ENCODE measurements around the gene CDH6.

CDH6 gene

DNA sequence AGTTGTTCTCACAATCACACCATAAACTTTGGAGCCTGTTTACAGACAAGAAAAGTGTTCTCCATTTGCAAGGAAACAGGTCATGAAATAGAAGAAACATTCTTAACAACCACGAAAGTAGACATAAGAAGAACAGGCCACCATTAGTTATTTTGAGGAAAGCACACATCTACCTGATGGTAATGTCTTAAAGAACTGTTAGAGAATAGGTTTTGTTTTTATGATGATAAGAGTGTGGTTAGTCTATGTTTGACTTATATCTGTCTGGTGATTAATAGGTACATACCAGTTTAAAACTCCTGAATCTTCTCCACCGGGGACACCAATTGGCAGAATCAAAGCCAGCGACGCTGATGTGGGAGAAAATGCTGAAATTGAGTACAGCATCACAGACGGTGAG, 108.3 kb downstream of the CDH6 start:
- no peaks in the 10 kb centered on the region for H3K36me3 ChIP-seq (ENCODE audit: control insufficient read depth, insufficient read depth, low read length)
- H3K9ac ChIP-seq (ENCODE audit: low read length), result no peak overlapping the region
- H3K27me3 ChIP-seq (ENCODE audit: control insufficient read depth, insufficient read depth, low read length), result no peaks in the 10 kb centered on the region
- no peak overlapping the region for H3K4me3 ChIP-seq (ENCODE audit: low read length)
- H3K9me3 ChIP-seq (ENCODE audit: control insufficient read depth, low read length), result no peaks in the 10 kb centered on the region
- no peaks in the 10 kb centered on the region for H3K4me1 ChIP-seq (ENCODE audit: control insufficient read depth, insufficient read depth, low read length)

DNA sequence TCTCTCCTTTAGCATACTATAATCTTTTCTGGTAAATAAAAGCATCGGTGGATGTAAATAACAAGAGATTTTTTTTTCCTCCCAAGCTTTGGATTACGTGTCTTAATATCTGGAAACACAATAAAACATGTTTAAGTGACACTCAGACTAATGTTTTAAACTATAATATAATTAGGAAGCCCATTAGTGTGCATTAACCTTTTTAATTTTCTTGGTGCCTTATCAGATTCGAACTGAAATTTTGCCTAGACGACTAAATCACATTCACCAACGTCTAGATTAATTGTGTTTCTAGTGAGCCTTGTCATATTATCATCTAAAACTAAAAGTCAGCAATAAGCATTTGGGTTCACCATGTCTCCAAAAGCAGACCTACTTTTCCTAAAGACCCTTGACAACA, 110.2 kb downstream of the CDH6 start:
- Histone ChIP-seq H3K4me3 (ENCODE audit: low read length) (no peak overlapping the region), H3K4me1 (ENCODE audit: control insufficient read depth, insufficient read depth, low read length) (no peaks in the 10 kb centered on the region), H3K36me3 (ENCODE audit: control insufficient read depth, insufficient read depth, low read length) (no peaks in the 10 kb centered on the region), H3K9me3 (ENCODE audit: control insufficient read depth, low read length) (no peaks in the 10 kb centered on the region), H3K27me3 (ENCODE audit: control insufficient read depth, insufficient read depth, low read length) (no peaks in the 10 kb centered on the region), H3K9ac (ENCODE audit: low read length) (no peak overlapping the region)

DNA sequence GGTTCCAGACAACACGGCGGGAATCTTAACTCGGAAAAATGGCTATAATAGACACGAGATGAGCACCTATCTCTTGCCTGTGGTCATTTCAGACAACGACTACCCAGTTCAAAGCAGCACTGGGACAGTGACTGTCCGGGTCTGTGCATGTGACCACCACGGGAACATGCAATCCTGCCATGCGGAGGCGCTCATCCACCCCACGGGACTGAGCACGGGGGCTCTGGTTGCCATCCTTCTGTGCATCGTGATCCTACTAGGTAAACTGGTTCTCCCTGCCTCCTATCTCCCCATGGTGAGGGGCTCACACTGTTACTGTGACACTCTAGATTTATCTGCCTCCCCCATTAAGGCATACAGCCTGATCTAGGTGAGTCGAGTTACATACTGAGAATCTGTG, 124.2 kb downstream of the CDH6 start:
- no peaks in the 10 kb centered on the region for H3K9me3 ChIP-seq (ENCODE audit: control insufficient read depth, low read length)
- no peaks in the 10 kb centered on the region for H3K36me3 ChIP-seq (ENCODE audit: control insufficient read depth, insufficient read depth, low read length)
- H3K4me1 ChIP-seq (ENCODE audit: control insufficient read depth, insufficient read depth, low read length), result no peaks in the 10 kb centered on the region
- H3K27me3 ChIP-seq (ENCODE audit: control insufficient read depth, insufficient read depth, low read length), result no peaks in the 10 kb centered on the region
- H3K4me3 ChIP-seq (ENCODE audit: low read length), result no peak overlapping the region
- no peak overlapping the region for H3K9ac ChIP-seq (ENCODE audit: low read length)

DNA sequence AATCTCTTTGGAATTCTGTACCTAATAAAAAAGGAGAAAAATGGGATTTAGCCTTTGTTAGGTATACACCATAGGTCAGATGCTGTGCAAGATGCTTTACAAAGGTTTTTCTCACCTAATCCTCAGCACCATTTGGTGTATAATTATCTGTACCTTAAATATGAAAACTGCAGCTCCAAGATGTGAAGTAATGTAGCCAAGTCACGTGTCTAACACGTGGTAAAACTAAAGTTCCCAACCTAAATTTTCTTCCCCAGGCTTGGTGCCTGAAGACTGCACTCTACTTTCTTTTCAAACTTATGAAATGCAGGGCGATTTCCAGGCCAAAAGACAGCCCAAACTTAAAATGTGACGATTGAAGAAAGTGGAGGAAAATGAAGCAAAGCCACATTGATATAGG, 125.8 kb downstream of the CDH6 start:
- Histone ChIP-seq H3K9me3 (ENCODE audit: control insufficient read depth, low read length) (no peaks in the 10 kb centered on the region), H3K36me3 (ENCODE audit: control insufficient read depth, insufficient read depth, low read length) (no peaks in the 10 kb centered on the region), H3K9ac (ENCODE audit: low read length) (no peak overlapping the region), H3K27me3 (ENCODE audit: control insufficient read depth, insufficient read depth, low read length) (no peaks in the 10 kb centered on the region), H3K4me3 (ENCODE audit: low read length) (no peak overlapping the region), H3K4me1 (ENCODE audit: control insufficient read depth, insufficient read depth, low read length) (no peaks in the 10 kb centered on the region)

DNA sequence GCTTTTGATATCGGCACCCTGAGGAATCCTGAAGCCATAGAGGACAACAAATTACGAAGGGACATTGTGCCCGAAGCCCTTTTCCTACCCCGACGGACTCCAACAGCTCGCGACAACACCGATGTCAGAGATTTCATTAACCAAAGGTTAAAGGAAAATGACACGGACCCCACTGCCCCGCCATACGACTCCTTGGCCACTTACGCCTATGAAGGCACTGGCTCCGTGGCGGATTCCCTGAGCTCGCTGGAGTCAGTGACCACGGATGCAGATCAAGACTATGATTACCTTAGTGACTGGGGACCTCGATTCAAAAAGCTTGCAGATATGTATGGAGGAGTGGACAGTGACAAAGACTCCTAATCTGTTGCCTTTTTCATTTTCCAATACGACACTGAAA, 129.5 kb downstream of the CDH6 start:
- Histone ChIP-seq H3K9ac (ENCODE audit: low read length) (no peak overlapping the region), H3K27me3 (ENCODE audit: control insufficient read depth, insufficient read depth, low read length) (no peaks in the 10 kb centered on the region), H3K4me1 (ENCODE audit: control insufficient read depth, insufficient read depth, low read length) (no peaks in the 10 kb centered on the region), H3K4me3 (ENCODE audit: low read length) (no peak overlapping the region), H3K9me3 (ENCODE audit: control insufficient read depth, low read length) (no peaks in the 10 kb centered on the region), H3K36me3 (ENCODE audit: control insufficient read depth, insufficient read depth, low read length) (no peaks in the 10 kb centered on the region)

DNA sequence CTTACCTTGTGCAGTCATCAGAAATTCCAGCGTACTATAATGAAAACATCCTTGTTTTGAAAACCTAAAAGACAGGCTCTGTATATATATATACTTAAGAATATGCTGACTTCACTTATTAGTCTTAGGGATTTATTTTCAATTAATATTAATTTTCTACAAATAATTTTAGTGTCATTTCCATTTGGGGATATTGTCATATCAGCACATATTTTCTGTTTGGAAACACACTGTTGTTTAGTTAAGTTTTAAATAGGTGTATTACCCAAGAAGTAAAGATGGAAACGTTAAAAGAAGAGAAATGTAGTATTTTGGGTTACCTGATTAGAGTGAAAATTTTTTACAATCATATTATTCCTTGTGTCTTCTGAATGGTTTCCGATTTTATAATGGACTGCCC, 131.4 kb downstream of the CDH6 start:
- no peaks in the 10 kb centered on the region for H3K36me3 ChIP-seq (ENCODE audit: control insufficient read depth, insufficient read depth, low read length)
- no peaks in the 10 kb centered on the region for H3K9me3 ChIP-seq (ENCODE audit: control insufficient read depth, low read length)
- no peak overlapping the region for H3K4me3 ChIP-seq (ENCODE audit: low read length)
- no peak overlapping the region for H3K9ac ChIP-seq (ENCODE audit: low read length)
- no peaks in the 10 kb centered on the region for H3K27me3 ChIP-seq (ENCODE audit: control insufficient read depth, insufficient read depth, low read length)
- H3K4me1 ChIP-seq (ENCODE audit: control insufficient read depth, insufficient read depth, low read length), result no peaks in the 10 kb centered on the region

DNA sequence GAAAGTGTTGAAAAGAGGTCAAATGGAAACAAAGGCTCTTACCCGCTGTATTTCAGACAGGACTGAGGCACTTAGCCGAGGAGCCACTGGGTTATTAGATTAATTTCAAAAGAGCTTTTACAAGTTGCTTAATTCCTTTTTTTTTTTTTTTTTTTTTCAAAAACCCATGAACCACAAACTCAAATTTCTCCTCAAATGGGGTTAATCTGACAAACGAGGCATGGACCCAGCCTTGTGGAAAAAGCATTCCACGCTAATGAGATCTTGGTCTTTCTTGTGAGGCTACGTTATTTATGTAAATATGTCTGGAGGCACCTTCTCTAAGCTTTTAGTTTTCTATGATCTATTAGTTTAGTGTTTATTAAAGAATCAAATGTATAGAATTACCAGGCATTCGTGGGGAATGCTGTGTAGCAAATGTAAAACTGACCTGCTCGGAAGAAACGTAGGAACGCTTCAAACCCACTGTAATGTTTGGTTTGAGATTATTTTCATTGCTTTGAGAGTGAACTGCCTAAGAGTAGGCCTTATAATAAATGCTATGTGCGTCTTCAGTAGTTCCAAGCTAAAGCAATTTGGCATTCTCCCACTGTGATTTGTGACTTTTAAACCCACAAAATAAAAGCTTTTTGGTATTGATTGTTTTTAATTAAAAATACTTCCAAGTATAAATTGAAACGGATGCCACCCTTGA, 134.7 kb downstream of the CDH6 start:
- no peaks in the 10 kb centered on the region for H3K36me3 ChIP-seq (ENCODE audit: control insufficient read depth, insufficient read depth, low read length)
- no peaks in the 10 kb centered on the region for H3K27me3 ChIP-seq (ENCODE audit: control insufficient read depth, insufficient read depth, low read length)
- no peaks in the 10 kb centered on the region for H3K9me3 ChIP-seq (ENCODE audit: control insufficient read depth, low read length)
- no peak overlapping the region for H3K9ac ChIP-seq (ENCODE audit: low read length)
- H3K4me1 ChIP-seq (ENCODE audit: control insufficient read depth, insufficient read depth, low read length), result no peaks in the 10 kb centered on the region
- no peak overlapping the region for H3K4me3 ChIP-seq (ENCODE audit: low read length)

DNA sequence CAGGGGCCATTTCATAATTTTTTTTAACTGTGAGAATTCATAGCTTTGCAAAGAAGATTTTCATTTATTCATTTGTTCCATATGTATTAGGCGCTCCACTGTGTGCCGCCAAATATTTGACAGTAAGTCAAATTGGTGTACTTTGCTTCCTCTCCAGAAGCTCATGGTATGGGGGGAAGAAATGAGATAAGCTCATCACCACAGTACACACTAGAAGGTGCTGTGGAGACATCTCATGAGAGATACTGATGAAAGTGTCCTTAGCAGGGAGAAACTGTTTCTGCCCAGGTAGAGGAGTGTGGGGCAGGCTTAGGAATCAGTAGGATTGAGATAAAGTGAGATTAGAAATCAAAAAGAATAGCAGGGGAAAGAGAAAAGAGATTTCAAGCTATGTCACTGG, 136.2 kb downstream of the CDH6 start:
- no peaks in the 10 kb centered on the region for H3K27me3 ChIP-seq (ENCODE audit: control insufficient read depth, insufficient read depth, low read length)
- no peaks in the 10 kb centered on the region for H3K4me1 ChIP-seq (ENCODE audit: control insufficient read depth, insufficient read depth, low read length)
- H3K9me3 ChIP-seq (ENCODE audit: control insufficient read depth, low read length), result no peaks in the 10 kb centered on the region
- no peak overlapping the region for H3K9ac ChIP-seq (ENCODE audit: low read length)
- no peak overlapping the region for H3K4me3 ChIP-seq (ENCODE audit: low read length)
- H3K36me3 ChIP-seq (ENCODE audit: control insufficient read depth, insufficient read depth, low read length), result no peaks in the 10 kb centered on the region

DNA sequence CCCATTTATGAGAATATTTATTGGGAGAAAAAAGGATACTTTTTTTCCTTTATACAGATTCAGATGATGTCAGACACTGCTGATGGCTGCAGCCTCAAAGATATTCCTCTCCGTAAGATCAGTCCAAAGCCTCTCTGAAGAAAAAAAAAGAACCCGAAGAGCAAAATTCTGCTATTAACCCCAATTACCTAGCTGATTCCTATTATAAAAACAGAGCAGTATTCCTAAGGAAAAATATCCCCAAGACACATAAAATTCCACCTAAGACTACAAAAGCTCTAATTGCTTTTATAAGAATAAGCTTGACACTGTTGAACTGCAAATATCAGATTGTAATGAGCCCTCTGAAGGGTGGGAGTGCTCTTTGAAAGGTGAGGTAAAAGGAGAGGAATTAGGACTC, 138.7 kb downstream of the CDH6 start:
- Histone ChIP-seq H3K27me3 (ENCODE audit: control insufficient read depth, insufficient read depth, low read length) (no peaks in the 10 kb centered on the region), H3K4me1 (ENCODE audit: control insufficient read depth, insufficient read depth, low read length) (no peaks in the 10 kb centered on the region)

DNA sequence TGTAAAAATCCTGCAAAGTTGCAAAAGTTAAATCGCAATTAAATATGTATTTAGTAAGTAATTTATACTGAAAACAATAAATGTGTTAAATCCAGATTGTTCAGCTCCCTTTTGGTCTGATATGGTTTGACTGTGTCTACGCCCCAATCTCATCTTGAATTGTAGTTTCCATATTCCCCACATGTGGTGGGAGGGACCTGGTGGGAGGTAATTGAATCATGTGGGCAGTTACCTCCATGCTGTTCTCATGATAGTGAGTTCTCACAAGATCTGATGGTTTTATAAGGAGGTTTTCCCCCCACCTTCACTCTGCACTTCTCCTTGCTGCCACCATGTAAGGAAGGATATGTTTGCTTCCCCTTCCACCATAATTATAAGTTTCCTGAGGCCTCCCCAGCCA, 140.0 kb downstream of the CDH6 start:
- no peak overlapping the region for H3K4me3 ChIP-seq (ENCODE audit: low read length)
- H3K4me1 ChIP-seq (ENCODE audit: control insufficient read depth, insufficient read depth, low read length), result no peaks in the 10 kb centered on the region
- H3K27me3 ChIP-seq (ENCODE audit: control insufficient read depth, insufficient read depth, low read length), result no peaks in the 10 kb centered on the region
- no peak overlapping the region for H3K9ac ChIP-seq (ENCODE audit: low read length)
- no peaks in the 10 kb centered on the region for H3K9me3 ChIP-seq (ENCODE audit: control insufficient read depth, low read length)
- H3K36me3 ChIP-seq (ENCODE audit: control insufficient read depth, insufficient read depth, low read length), result no peaks in the 10 kb centered on the region

More for the DNA sequence above, 138.7 kb downstream of the CDH6 start:
- Histone ChIP-seq H3K9ac (ENCODE audit: low read length) (no peak overlapping the region), H3K36me3 (ENCODE audit: control insufficient read depth, insufficient read depth, low read length) (no peaks in the 10 kb centered on the region), H3K9me3 (ENCODE audit: control insufficient read depth, low read length) (no peaks in the 10 kb centered on the region), H3K4me3 (ENCODE audit: low read length) (no peak overlapping the region)

DNA sequence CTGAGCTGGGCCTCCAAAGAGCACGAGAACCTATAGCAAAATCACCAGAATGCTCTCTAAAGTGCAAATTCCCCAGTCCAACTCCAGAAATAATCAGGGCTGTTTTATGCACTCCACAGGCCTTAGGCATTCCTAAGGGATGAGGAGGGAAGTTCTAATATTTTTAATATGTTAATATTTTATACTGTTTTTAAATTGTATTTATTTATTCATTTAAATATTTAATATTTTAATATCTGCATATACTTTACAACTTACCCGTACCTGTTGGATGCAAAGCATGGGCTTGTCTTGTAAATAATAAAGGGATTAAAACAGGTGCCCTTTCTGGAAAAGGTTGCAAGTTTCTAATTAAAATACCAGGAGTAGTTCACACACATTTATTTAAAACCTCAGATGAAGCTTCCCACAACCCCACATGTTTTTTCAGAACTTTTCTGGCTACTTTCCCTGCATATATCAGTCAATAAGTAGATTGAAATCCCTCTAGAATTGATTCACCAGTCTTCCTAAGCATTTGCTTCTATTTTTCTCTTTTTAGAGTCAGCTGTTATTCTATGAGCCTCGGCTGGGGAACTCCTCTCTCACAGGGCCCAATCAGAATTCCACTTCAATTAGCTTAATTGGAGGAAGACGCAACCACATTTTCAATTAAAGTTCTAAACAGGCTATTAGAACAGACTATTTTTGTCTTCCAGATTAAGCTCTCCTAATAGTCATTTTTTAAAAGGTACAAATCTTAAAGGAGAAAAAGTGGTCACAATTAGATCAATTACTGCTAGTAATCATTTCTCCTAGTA, 140.8 kb downstream of the CDH6 start:
- no peaks in the 10 kb centered on the region for H3K9me3 ChIP-seq (ENCODE audit: control insufficient read depth, low read length)
- H3K4me3 ChIP-seq (ENCODE audit: low read length), result no peak overlapping the region
- no peaks in the 10 kb centered on the region for H3K27me3 ChIP-seq (ENCODE audit: control insufficient read depth, insufficient read depth, low read length)
- H3K4me1 ChIP-seq (ENCODE audit: control insufficient read depth, insufficient read depth, low read length), result no peaks in the 10 kb centered on the region
- H3K9ac ChIP-seq (ENCODE audit: low read length), result no peak overlapping the region
- no peaks in the 10 kb centered on the region for H3K36me3 ChIP-seq (ENCODE audit: control insufficient read depth, insufficient read depth, low read length)

DNA sequence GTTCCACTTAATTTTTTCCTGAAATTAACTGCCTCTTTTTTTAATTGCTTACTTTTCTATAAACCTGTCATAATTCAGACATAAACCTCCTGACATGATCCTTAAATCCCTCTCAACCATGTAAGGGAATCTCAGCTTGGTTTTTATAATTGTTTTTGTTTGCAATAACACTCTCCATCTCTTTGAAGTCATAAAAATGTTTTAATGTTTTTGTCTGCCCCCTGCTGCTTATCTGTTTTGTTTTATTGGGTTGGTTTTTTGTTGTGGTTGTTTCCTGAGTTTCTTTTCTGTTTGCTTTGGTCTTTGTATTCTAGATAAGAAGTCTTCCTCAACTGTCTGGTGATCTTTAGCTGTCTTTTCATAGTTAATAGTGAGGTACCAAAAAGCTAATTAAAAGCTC, 142.0 kb downstream of the CDH6 start:
- no peaks in the 10 kb centered on the region for H3K4me1 ChIP-seq (ENCODE audit: control insufficient read depth, insufficient read depth, low read length)
- no peak overlapping the region for H3K4me3 ChIP-seq (ENCODE audit: low read length)
- H3K9ac ChIP-seq (ENCODE audit: low read length), result no peak overlapping the region
- no peaks in the 10 kb centered on the region for H3K36me3 ChIP-seq (ENCODE audit: control insufficient read depth, insufficient read depth, low read length)
- no peaks in the 10 kb centered on the region for H3K27me3 ChIP-seq (ENCODE audit: control insufficient read depth, insufficient read depth, low read length)
- H3K9me3 ChIP-seq (ENCODE audit: control insufficient read depth, low read length), result no peaks in the 10 kb centered on the region
